SK-N-SH (cell line): ENCODE measurements around the gene C3orf52.

ENCODE experiments used
- CTCF ChIP-seq: fragments of 200-600 bp; sonication (generic); IDR thresholded peaks from 2 replicates; pipeline ENCODE4 v1.6.1; 2017; ENCODE audit warnings: antibody characterized with exemption, mild to moderate bottlenecking, moderate library complexity
- ELF1 ChIP-seq: IDR thresholded peaks from 2 replicates; pipeline ENCODE4 v1.4.0; 2012
- EZH2phosphoT487 ChIP-seq: fragments of 200-600 bp; sonication (generic); IDR thresholded peaks from 2 replicates; pipeline ENCODE4 v1.6.1; 2017; ENCODE audit warnings: low read depth, mixed run types, mild to moderate bottlenecking, antibody characterized with exemption, moderate library complexity, borderline replicate concordance
- JUND ChIP-seq: IDR thresholded peaks from 2 replicates; pipeline ENCODE4 v1.4.0; 2012
- SIN3A ChIP-seq: IDR thresholded peaks from 2 replicates; pipeline ENCODE4 v1.6.1; 2012; ENCODE audit warnings: low read depth, mild to moderate bottlenecking, low read length, moderate library complexity, borderline replicate concordance

- no peak for TF ChIP-seq EZH2phosphoT487
- TF ChIP-seq ELF1, result no peak
- no peak for TF ChIP-seq SIN3A
- TF ChIP-seq JUND, result no peak
- no peak for TF ChIP-seq CTCF
Measured at GRCh38 chr3:112115161-112115739, 29.1 kb downstream of the C3orf52 start.
